GM21619 (cell line): Measurements from ENCODE around the gene SDC4.
"Not testable (repeated sequence)": the region's sequence is repeated elsewhere in the genome, so short reads cannot be mapped to it uniquely, and the experiment has no call there.

Experiments used
- ATAC-seq: cut with Tn5 transposase; IDR thresholded peaks from one replicate; pipeline ENCODE4 v1.9.1; 2021; ENCODE audit not compliant: unreplicated experiment

Gene SDC4

GRCh38 chr20:45365444-45365970 lies 17.3 kb upstream of the SDC4 start:
- no peak for ATAC-seq

GRCh38 chr20:45363611-45364492 lies 15.6 kb upstream of the SDC4 start:
- no peak for ATAC-seq

GRCh38 chr20:45362804-45363610 lies 14.8 kb upstream of the SDC4 start, which contains the start of gene SYS1:
Gene SYS1, plus strand, starts transcription at chr20:45363156. Its CDS starts 376 bp downstream, at chr20:45363532.
- ATAC-seq = peak; percentile 71

- no peak for ATAC-seq
These were observed 13.6 kb upstream of the SDC4 start for GRCh38 chr20:45361793-45362192.

- ATAC-seq = no peak
These were observed 11.4 kb upstream of the SDC4 start for GRCh38 chr20:45359406-45360148.

GRCh38 chr20:45359069-45359405 lies 10.8 kb upstream of the SDC4 start:
- ATAC-seq = no peak

GRCh38 chr20:45358282-45359068 lies 10.3 kb upstream of the SDC4 start:
- ATAC-seq = no peak

GRCh38 chr20:45355209-45356084 lies 7.2 kb upstream of the SDC4 start:
- no peak for ATAC-seq

GRCh38 chr20:45354423-45355208 lies 6.4 kb upstream of the SDC4 start:
- no peak for ATAC-seq

- ATAC-seq = no peak
These were observed 5.5 kb upstream of the SDC4 start for GRCh38 chr20:45353746-45354145.

- no peak for ATAC-seq
These were observed 4.5 kb upstream of the SDC4 start for GRCh38 chr20:45352729-45353128.

- ATAC-seq = not testable (repeated sequence)
These were observed 2.6 kb upstream of the SDC4 start for GRCh38 chr20:45350795-45351194.

- ATAC-seq = no peak
These were observed 2.0 kb upstream of the SDC4 start for GRCh38 chr20:45350217-45350616.

- no peak for ATAC-seq
These were observed 808 bp downstream of the SDC4 start for GRCh38 chr20:45347297-45347935.

GRCh38 chr20:45346851-45347250 lies 1.4 kb downstream of the SDC4 start:
- no peak for ATAC-seq

GRCh38 chr20:45346291-45346718 lies 1.9 kb downstream of the SDC4 start:
- no peak for ATAC-seq

- no peak for ATAC-seq
These were observed 2.9 kb downstream of the SDC4 start for GRCh38 chr20:45345104-45345936.
